Measurements from ENCODE around the gene ASIC2. TPM values are rescaled to one million over a fixed set of nuclear protein-coding genes. Genes with fewer than 3 reads are reported as not detected.

The ASIC2 gene
- total and polyA plus RNA-seq, 3 experiments from 2014 or later, result not detected

GRCh38 chr17:33144837-33145236 is 148.3 kb downstream of the ASIC2 start:
- no peaks in the 10 kb centered on the region for H3K4me1 ChIP-seq (ENCODE audit: insufficient read depth, low read length)
- no peak overlapping the region for H3K4me3 ChIP-seq (ENCODE audit: low read length)
- CTCF ChIA-PET, result no interaction called here
- H3K4me3 Mint-ChIP-seq, result no peak overlapping the region
- H3K27ac Mint-ChIP-seq, result no peak overlapping the region
- POLR2A ChIA-PET, result no interaction called here
- no peaks in the 10 kb centered on the region for H3K9me3 ChIP-seq (ENCODE audit: low read length)
- H3K27ac ChIP-seq (ENCODE audit: low read depth, low read length), result no peak overlapping the region
- H3K4me1 Mint-ChIP-seq, result no peaks in the 10 kb centered on the region
- no peaks in the 10 kb centered on the region for H3K27me3 ChIP-seq (ENCODE audit: insufficient read depth, low read length, poor library complexity, severe bottlenecking)
- no peaks in the 10 kb centered on the region for H3K36me3 Mint-ChIP-seq
- no peaks in the 10 kb centered on the region for H3K9me3 Mint-ChIP-seq
- no peaks in the 10 kb centered on the region for H3K36me3 ChIP-seq (ENCODE audit: insufficient read depth, low read length)
- H3K27me3 Mint-ChIP-seq, result peaks cover 5 to 11% of the 10 kb centered on the region in 2 donors
- no peak for DNase-seq

DNA sequence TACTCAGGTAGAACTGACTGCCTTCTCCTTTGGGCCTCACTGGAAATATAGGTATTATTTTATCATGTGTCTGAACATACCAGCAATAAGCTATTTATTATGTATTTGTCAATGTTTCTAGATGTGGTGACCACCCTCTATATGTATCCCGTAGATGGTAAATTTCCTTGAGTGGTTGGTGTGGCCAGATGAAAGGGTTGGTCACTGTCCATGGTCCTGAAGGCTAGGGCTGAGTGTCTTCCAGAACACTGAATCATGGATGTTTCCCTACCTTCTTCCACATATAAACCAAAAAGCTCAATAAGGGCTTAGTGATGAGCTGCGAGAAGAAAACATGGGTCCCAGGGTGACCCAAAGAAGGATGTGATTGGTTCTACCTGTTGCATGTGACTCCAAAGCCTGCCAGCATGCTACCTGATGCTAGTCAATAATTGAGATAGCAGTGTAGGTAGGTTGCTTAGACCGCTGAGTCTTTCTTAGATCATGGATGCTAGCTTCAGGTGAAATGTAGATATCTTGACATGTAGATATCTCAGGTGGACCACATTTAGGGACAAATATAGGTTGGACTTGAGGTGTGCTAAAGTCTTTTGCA is 150.3 kb downstream of the ASIC2 start:
- Histone ChIP-seq H3K4me3 (ENCODE audit: low read length) (no peak overlapping the region), H3K27ac (ENCODE audit: low read depth, low read length) (no peak overlapping the region), H3K27me3 (ENCODE audit: insufficient read depth, low read length, poor library complexity, severe bottlenecking) (no peaks in the 10 kb centered on the region), H3K9me3 (ENCODE audit: low read length) (no peaks in the 10 kb centered on the region), H3K4me1 (ENCODE audit: insufficient read depth, low read length) (no peaks in the 10 kb centered on the region), H3K36me3 (ENCODE audit: insufficient read depth, low read length) (no peaks in the 10 kb centered on the region)
- CTCF ChIA-PET, result no interaction called here
- Mint-ChIP-seq H3K27ac (no peak overlapping the region), H3K4me1 (no peaks in the 10 kb centered on the region), H3K9me3 (no peaks in the 10 kb centered on the region), H3K4me3 (no peak overlapping the region), H3K36me3 (no peaks in the 10 kb centered on the region), H3K27me3 (peaks cover 4 to 17% of the 10 kb centered on the region in 2 donors)
- POLR2A ChIA-PET, result no interaction called here
- no peak for DNase-seq

GRCh38 chr17:33140413-33141099 is 152.5 kb downstream of the ASIC2 start:
- no peaks in the 10 kb centered on the region for H3K9me3 ChIP-seq (ENCODE audit: low read length)
- no peak for DNase-seq
- Mint-ChIP-seq H3K4me3 (no peak overlapping the region), H3K27ac (no peak overlapping the region), H3K36me3 (no peaks in the 10 kb centered on the region), H3K9me3 (no peaks in the 10 kb centered on the region), H3K27me3 (peaks cover 2 to 17% of the 10 kb centered on the region in 2 donors), H3K4me1 (no peaks in the 10 kb centered on the region)
- no peak overlapping the region for H3K27ac ChIP-seq (ENCODE audit: low read depth, low read length)
- ChIA-PET POLR2A (no interaction called here), CTCF (no interaction called here)
- no peaks in the 10 kb centered on the region for H3K36me3 ChIP-seq (ENCODE audit: insufficient read depth, low read length)
- no peaks in the 10 kb centered on the region for H3K4me1 ChIP-seq (ENCODE audit: insufficient read depth, low read length)
- H3K27me3 ChIP-seq (ENCODE audit: insufficient read depth, low read length, poor library complexity, severe bottlenecking), result no peaks in the 10 kb centered on the region
- no peak overlapping the region for H3K4me3 ChIP-seq (ENCODE audit: low read length)

- Histone ChIP-seq H3K27me3 (ENCODE audit: insufficient read depth, low read length, poor library complexity, severe bottlenecking) (no peaks in the 10 kb centered on the region), H3K36me3 (ENCODE audit: insufficient read depth, low read length) (no peaks in the 10 kb centered on the region), H3K4me1 (ENCODE audit: insufficient read depth, low read length) (no peaks in the 10 kb centered on the region), H3K9me3 (ENCODE audit: low read length) (no peaks in the 10 kb centered on the region), H3K4me3 (ENCODE audit: low read length) (no peak overlapping the region), H3K27ac (ENCODE audit: low read depth, low read length) (no peak overlapping the region)
- DNase-seq, result no peak
- H3K27ac Mint-ChIP-seq, result no peak overlapping the region
- no peaks in the 10 kb centered on the region for H3K36me3 Mint-ChIP-seq
- H3K4me1 Mint-ChIP-seq, result no peaks in the 10 kb centered on the region
- no peaks in the 10 kb centered on the region for H3K9me3 Mint-ChIP-seq
- no peak overlapping the region for H3K4me3 Mint-ChIP-seq
- H3K27me3 Mint-ChIP-seq, result peaks cover 2 to 17% of the 10 kb centered on the region in 2 donors
- CTCF ChIA-PET, result no interaction called here
- POLR2A ChIA-PET, result no interaction called here
Measured at GRCh38 chr17:33138627-33139026, 154.5 kb downstream of the ASIC2 start.

DNA sequence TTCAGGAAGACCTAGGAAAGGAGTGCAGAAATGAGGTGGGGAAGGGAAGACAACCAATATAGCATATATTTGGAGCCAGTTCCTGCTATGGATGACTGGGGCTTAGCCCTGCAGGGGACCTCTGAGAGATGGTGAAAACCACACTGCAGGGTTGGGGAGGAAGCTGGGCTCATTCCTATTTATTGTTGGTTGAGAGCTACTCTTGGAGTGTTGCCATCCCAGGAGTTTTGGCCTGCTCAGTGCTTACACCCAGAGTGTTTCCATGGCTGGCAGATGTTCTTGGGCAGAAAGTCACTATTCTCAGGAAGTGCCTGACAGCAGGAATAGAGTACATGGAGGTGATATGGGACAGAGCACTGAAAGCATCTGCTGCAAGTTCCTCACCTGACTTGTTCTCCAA is 155.7 kb downstream of the ASIC2 start:
- H3K4me1 ChIP-seq (ENCODE audit: insufficient read depth, low read length), result no peaks in the 10 kb centered on the region
- Mint-ChIP-seq H3K4me3 (no peak overlapping the region), H3K27ac (peak overlapping the region in 1 of 8 donors; percentile 4), H3K9me3 (no peaks in the 10 kb centered on the region), H3K27me3 (peaks cover 4 to 19% of the 10 kb centered on the region in 2 donors), H3K4me1 (no peaks in the 10 kb centered on the region), H3K36me3 (no peaks in the 10 kb centered on the region)
- H3K27me3 ChIP-seq (ENCODE audit: insufficient read depth, low read length, poor library complexity, severe bottlenecking), result no peaks in the 10 kb centered on the region
- no peak overlapping the region for H3K27ac ChIP-seq (ENCODE audit: low read depth, low read length)
- no peaks in the 10 kb centered on the region for H3K9me3 ChIP-seq (ENCODE audit: low read length)
- H3K36me3 ChIP-seq (ENCODE audit: insufficient read depth, low read length), result no peaks in the 10 kb centered on the region
- H3K4me3 ChIP-seq (ENCODE audit: low read length), result no peak overlapping the region
- ChIA-PET CTCF (no interaction called here), POLR2A (no interaction called here)
- DNase-seq, result no peak

DNA sequence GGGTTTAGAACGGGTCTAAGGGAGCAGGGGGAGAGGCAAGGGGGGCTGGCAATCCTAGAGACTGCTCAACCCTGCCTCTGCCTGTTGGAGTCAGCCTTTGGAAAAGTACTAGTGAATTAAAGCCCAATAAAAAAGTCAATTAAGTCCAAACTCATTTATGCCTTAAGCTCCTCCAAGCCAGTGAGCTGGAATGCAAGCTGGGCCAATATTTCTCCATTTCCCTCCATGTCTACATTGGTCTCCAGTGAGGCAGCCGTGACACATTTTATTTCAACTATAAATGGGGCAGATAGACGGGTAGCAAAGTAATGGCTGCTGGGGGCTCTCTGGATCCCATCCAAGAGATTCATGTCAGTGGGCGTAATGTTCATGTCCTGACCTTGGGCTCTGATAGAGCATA is 157.4 kb downstream of the ASIC2 start:
- Histone ChIP-seq H3K4me1 (ENCODE audit: insufficient read depth, low read length) (no peaks in the 10 kb centered on the region), H3K9me3 (ENCODE audit: low read length) (no peaks in the 10 kb centered on the region), H3K27ac (ENCODE audit: low read depth, low read length) (no peak overlapping the region), H3K27me3 (ENCODE audit: insufficient read depth, low read length, poor library complexity, severe bottlenecking) (peaks cover 3% of the 10 kb centered on the region), H3K36me3 (ENCODE audit: insufficient read depth, low read length) (no peaks in the 10 kb centered on the region), H3K4me3 (ENCODE audit: low read length) (no peak overlapping the region)
- ChIA-PET CTCF (no interaction called here), POLR2A (no interaction called here)
- Mint-ChIP-seq H3K4me1 (no peaks in the 10 kb centered on the region), H3K27me3 (peaks cover 4 to 24% of the 10 kb centered on the region in 2 donors), H3K27ac (no peak overlapping the region), H3K4me3 (no peak overlapping the region), H3K36me3 (no peaks in the 10 kb centered on the region), H3K9me3 (no peaks in the 10 kb centered on the region)
- no peak for DNase-seq

DNA sequence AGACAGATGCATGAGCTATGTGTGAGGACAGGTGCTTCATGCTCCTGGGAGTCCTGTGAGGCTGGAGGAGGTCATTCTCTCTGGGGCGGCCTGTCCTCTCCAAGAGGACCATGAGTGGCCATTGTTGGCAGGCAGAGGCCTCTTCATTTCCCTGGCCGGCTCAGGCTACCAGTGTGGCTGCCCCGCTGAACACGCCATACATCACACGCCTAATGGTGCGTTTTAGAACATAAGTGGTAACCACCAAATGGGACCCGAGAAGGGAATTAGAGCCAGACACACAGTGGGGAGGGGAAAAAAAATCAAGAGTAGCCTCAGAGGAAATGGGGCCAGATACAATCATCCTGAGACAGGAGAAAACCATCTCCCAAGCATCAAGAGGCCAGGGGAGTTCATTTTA is 161.5 kb downstream of the ASIC2 start:
- ChIA-PET POLR2A (no interaction called here), CTCF (no interaction called here)
- DNase-seq, result no peak
- Mint-ChIP-seq H3K27me3 (peaks cover 13 to 35% of the 10 kb centered on the region in 2 donors), H3K36me3 (peaks cover 0 to 3% (median 0%) of the 10 kb centered on the region in 3 donors), H3K4me1 (no peaks in the 10 kb centered on the region), H3K27ac (no peak overlapping the region), H3K4me3 (no peak overlapping the region), H3K9me3 (no peaks in the 10 kb centered on the region)
- no peaks in the 10 kb centered on the region for H3K9me3 ChIP-seq (ENCODE audit: low read length)
- no peaks in the 10 kb centered on the region for H3K36me3 ChIP-seq (ENCODE audit: insufficient read depth, low read length)
- peaks cover 6% of the 10 kb centered on the region for H3K27me3 ChIP-seq (ENCODE audit: insufficient read depth, low read length, poor library complexity, severe bottlenecking)
- H3K27ac ChIP-seq (ENCODE audit: low read depth, low read length), result no peak overlapping the region
- H3K4me1 ChIP-seq (ENCODE audit: insufficient read depth, low read length), result no peaks in the 10 kb centered on the region
- H3K4me3 ChIP-seq (ENCODE audit: low read length), result no peak overlapping the region

GRCh38 chr17:33127706-33128105 is 165.4 kb downstream of the ASIC2 start:
- Histone ChIP-seq H3K4me3 (ENCODE audit: low read length) (no peak overlapping the region), H3K4me1 (ENCODE audit: insufficient read depth, low read length) (no peaks in the 10 kb centered on the region), H3K9me3 (ENCODE audit: low read length) (no peaks in the 10 kb centered on the region), H3K36me3 (ENCODE audit: insufficient read depth, low read length) (no peaks in the 10 kb centered on the region), H3K27me3 (ENCODE audit: insufficient read depth, low read length, poor library complexity, severe bottlenecking) (peaks cover 6% of the 10 kb centered on the region), H3K27ac (ENCODE audit: low read depth, low read length) (no peak overlapping the region)
- Mint-ChIP-seq H3K27ac (no peak overlapping the region), H3K36me3 (peaks cover 0 to 3% (median 0%) of the 10 kb centered on the region in 3 donors), H3K4me3 (no peak overlapping the region), H3K4me1 (no peaks in the 10 kb centered on the region), H3K27me3 (peaks cover 10 to 38% of the 10 kb centered on the region in 2 donors), H3K9me3 (no peaks in the 10 kb centered on the region)
- DNase-seq, result no peak
- CTCF ChIA-PET, result no interaction called here
- POLR2A ChIA-PET, result no interaction called here

All from CD8-positive, alpha-beta memory T cell (primary cell).